BJ (cell line): ENCODE data around the gene ZDHHC1. TPM values are rescaled to one million over a fixed set of nuclear protein-coding genes. Genes with fewer than 3 reads are reported as not detected.
A peak's percentile ranks its signal among the peaks of the same experiment; 100 is the strongest.

ENCODE experiments used
- CTCF ChIA-PET: fragments of 350-600 bp; formaldehyde crosslinking; extraction: SDS; loops from one replicate; lab custom pipeline; 2021; ENCODE audit warnings: antibody characterized with exemption, inconsistent platforms; lab: Yijun Ruan, JAX
- POLR2A ChIA-PET: fragments of 300-600 bp; sonication (Branson Sonifier 250); formaldehyde crosslinking; extraction: SDS; loops from one replicate; lab custom pipeline; 2021; ENCODE audit warnings: antibody characterized with exemption; lab: Charles Lee
- DNase-seq: peaks from one replicate; pipeline ENCODE4 v3.0.0-alpha.2; 2011; ENCODE audit warnings: low read depth
- H3K27me3 ChIP-seq: 2 replicates; pipeline ENCODE4 v1.6.0; 2011; ENCODE audit warnings: low read length; ENCODE audit not compliant: control insufficient read depth, insufficient read depth
- H3K36me3 ChIP-seq: 2 replicates; pipeline ENCODE4 v1.5.1; 2011; ENCODE audit warnings: low read length; ENCODE audit not compliant: control insufficient read depth, insufficient read depth
- H3K4me3 ChIP-seq: 2 replicates; pipeline ENCODE4 v1.5.1; 2011; ENCODE audit warnings: low read depth, mild to moderate bottlenecking, control low read depth, low read length
- polyA plus RNA-seq: library from polyadenylated mRNA; depleted of rRNA; stranded (reverse); fragments of >200 nt; gene quantifications from 2 replicates; pipeline ENCODE4 v1.2.3, GENCODE V29; 2011
- TF ChIP-seq, protein P1 (sequence below): IDR thresholded peaks from 2 replicates; pipeline ENCODE4 v1.5.1; 2011; ENCODE audit warnings: low read depth, mild to moderate bottlenecking, control low read depth, inconsistent platforms, low read length, moderate library complexity; ENCODE audit not compliant: insufficient read depth

The ZDHHC1 gene
- polyA plus RNA-seq, 1 experiment = 7.4 TPM

GRCh38 chr16:67431775-67432505 is 15.7 kb upstream of the ZDHHC1 start:
- TF ChIP-seq, protein P1, sequence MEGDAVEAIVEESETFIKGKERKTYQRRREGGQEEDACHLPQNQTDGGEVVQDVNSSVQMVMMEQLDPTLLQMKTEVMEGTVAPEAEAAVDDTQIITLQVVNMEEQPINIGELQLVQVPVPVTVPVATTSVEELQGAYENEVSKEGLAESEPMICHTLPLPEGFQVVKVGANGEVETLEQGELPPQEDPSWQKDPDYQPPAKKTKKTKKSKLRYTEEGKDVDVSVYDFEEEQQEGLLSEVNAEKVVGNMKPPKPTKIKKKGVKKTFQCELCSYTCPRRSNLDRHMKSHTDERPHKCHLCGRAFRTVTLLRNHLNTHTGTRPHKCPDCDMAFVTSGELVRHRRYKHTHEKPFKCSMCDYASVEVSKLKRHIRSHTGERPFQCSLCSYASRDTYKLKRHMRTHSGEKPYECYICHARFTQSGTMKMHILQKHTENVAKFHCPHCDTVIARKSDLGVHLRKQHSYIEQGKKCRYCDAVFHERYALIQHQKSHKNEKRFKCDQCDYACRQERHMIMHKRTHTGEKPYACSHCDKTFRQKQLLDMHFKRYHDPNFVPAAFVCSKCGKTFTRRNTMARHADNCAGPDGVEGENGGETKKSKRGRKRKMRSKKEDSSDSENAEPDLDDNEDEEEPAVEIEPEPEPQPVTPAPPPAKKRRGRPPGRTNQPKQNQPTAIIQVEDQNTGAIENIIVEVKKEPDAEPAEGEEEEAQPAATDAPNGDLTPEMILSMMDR = no peak
- ChIA-PET POLR2A (no interaction called here), CTCF (interaction anchor here (1.1 to 7.2 kb wide), 4 partner anchors 14 to 36 kb away, joined by 3 to 47 read pairs (median 6); no protein-coding TSS in a partner anchor)
- peaks cover 17% of the 10 kb centered on the region for H3K27me3 ChIP-seq
- peak overlapping the region; percentile 25 for H3K4me3 ChIP-seq
- H3K36me3 ChIP-seq = no peaks in the 10 kb centered on the region; the same call in none of the 2 replicates
- no peak for DNase-seq

DNA sequence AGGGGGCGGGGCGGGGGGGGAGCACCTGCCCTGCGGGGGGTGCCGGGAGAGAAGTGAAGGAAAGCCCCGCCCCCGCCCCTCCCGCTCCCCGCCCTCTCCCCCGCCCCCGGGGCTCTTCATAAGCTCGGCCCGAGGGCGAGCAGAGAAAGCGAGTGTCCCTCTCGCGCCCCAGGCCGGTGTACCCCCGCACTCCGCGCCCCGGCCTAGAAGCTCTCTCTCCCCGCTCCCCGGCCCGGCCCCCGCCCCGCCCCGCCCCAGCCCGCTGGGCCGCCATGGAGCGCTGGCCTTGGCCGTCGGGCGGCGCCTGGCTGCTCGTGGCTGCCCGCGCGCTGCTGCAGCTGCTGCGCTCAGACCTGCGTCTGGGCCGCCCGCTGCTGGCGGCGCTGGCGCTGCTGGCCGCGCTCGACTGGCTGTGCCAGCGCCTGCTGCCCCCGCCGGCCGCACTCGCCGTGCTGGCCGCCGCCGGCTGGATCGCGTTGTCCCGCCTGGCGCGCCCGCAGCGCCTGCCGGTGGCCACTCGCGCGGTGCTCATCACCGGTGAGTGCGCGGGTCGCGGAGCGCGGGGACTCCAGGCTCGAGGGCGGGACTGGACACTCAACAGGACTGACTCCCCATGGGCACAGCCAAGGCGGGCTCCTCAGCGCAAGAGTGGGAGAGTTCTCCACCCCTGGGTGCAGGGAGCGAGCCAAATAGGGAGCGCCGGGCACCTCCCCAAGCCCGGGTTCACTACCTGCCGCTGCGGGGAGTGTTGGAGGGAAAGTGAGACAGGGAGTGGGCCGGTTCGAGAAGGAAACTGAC is 14.9 kb upstream of the ZDHHC1 start, which contains the start of gene HSD11B2:
TSS of gene HSD11B2 (plus strand) at position 145 of the 798 bp plus-strand sequence. CDS start at position 273, 128 bp downstream.
- TF ChIP-seq, protein P1 = no peak
- Histone ChIP-seq H3K4me3 (peak within 1 kb of the TSS; percentile 29), H3K27me3 (peaks cover 20% of the 10 kb centered on the region), H3K36me3 (no peaks in the 10 kb centered on the region; the same call in 1 of the 2 replicates)
- CTCF ChIA-PET = interaction anchor here (1.1 to 7.2 kb wide), 4 partner anchors 15 to 37 kb away, joined by 3 to 47 read pairs (median 6); no protein-coding TSS in a partner anchor
- POLR2A ChIA-PET = interaction anchor here (0.8 kb wide), 1 partner anchor 17 kb away, joined by 7 read pairs; no protein-coding TSS in a partner anchor
- no peak for DNase-seq

DNA sequence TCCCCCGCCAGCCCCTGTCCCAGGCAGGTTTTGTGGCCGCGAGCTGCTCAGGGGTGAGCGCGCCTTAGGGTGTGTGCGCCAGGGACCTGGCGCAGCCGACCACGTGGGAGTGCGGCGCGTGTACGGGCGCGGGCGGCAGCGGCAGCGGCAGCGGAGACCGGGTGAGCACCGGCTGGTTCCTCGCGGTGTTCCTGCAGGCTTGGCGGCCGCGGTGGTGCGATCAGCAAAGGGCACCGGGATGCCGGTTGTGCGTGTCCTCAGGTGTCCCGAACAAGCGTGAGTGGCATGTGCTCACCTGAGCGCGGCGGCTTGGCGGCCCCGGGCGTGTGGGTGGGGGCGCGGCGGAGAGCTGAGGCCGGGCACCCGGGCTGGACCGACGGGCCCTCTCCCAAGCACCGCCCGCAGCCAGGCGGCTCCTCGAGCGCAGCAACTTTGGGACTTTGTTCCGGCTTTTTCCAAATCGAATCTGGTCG is 14.3 kb upstream of the ZDHHC1 start:
- peaks cover 24% of the 10 kb centered on the region for H3K27me3 ChIP-seq
- ChIA-PET CTCF (interaction anchor here (1.9 to 7.2 kb wide), 3 partner anchors 15 to 35 kb away, joined by 4 to 47 read pairs (median 9); no protein-coding TSS in a partner anchor), POLR2A (interaction anchor here (0.8 kb wide), 1 partner anchor 17 kb away, joined by 7 read pairs; no protein-coding TSS in a partner anchor)
- no peak for DNase-seq
- H3K4me3 ChIP-seq = peak overlapping the region; percentile 29
- TF ChIP-seq, protein P1 = no peak
- no peaks in the 10 kb centered on the region for H3K36me3 ChIP-seq

DNA sequence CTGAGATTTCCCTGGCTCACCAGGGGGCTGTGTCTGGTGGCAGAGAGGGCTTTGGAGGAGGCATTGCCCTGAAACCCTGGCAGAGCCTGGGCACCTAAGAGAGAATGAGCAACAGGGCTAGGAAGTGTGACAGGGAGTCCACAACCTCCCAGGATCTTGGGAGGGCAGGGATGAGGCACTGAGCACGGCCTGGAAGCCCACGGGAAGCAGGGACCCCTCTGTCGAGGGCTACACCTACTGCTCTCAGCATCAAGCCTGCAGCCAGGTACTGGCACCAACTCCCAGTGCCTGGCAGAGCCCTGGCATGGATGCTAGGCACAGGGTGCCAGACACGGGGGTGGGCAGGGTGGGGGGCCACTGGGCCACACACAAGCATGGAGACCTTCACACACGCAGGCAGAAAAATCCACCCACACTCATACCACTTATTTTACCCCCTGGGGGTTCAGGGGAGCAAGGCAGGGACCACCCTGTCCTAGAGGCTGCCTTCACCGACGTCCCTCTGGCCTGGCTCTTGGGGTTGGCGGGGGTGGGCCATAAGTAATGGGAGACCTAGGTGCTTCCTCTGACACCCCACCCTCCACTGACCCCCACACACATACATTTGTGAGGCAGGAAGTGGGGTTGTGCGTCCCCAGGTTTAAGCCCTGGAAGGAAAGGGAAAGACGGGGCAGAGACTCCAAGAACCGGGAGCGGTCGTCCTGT is 13.7 kb upstream of the ZDHHC1 start:
- no peak for DNase-seq
- Histone ChIP-seq H3K4me3 (no peak overlapping the region; the same call in 1 of the 2 replicates), H3K27me3 (peaks cover 25% of the 10 kb centered on the region), H3K36me3 (no peaks in the 10 kb centered on the region)
- TF ChIP-seq, protein P1 = no peak
- ChIA-PET CTCF (interaction anchor here (2.2 to 10.5 kb wide), 8 partner anchors 10 to 50 kb away, joined by 9 to 276 read pairs (median 40); partner anchors contain the start of genes ATP6V0D1 and ZDHHC1), POLR2A (no interaction called here)
